Prostate gland (tissue), 2 donors: Measurements from ENCODE around the gene LDLRAD4. TPM values are rescaled to one million over a fixed set of nuclear protein-coding genes. Genes with fewer than 3 reads are reported as not detected.

Experiments
- DNase-seq: peaks from one replicate; pipeline ENCODE4 v3.0.0-alpha.2; 2019; ENCODE audit warnings: low spot score
- H3K27ac ChIP-seq, 2 donors: fragments of 200-600 bp; sonication (generic); 2 replicates each; pipeline ENCODE4 v1.5.1; 2017 to 2019
- H3K27me3 ChIP-seq: fragments of 200-600 bp; sonication (generic); replicated peaks from 2 replicates; pipeline ENCODE4 v1.5.1; 2019; ENCODE audit not compliant: insufficient read depth
- H3K36me3 ChIP-seq, 2 donors: fragments of 200-600 bp; sonication (generic); 1 replicate in 1 of 2; 2 replicates in 1 of 2; pipeline versions ENCODE4 v1.5.1 to v1.8.1; 2017 to 2019
- H3K4me1 ChIP-seq: fragments of 200-600 bp; sonication (generic); replicated peaks from 2 replicates; pipeline ENCODE4 v1.5.1; 2019
- H3K4me3 ChIP-seq, 2 donors: fragments of 200-600 bp; sonication (generic); 2 replicates each; pipeline ENCODE4 v1.5.1; 2017 to 2019
- H3K9me3 ChIP-seq: fragments of 200-600 bp; sonication (generic); 2 replicates; pipeline ENCODE4 v1.5.1; 2017
- POLR2A ChIP-seq: fragments of 450-650 bp; IDR thresholded peaks from one replicate; pipeline ENCODE4 v1.6.1; 2016; ENCODE audit warnings: antibody characterized with exemption, mild to moderate bottlenecking
- POLR2AphosphoS5 ChIP-seq: sonication (generic); formaldehyde crosslinking; IDR thresholded peaks from one replicate; pipeline ENCODE4 v1.6.1; 2017; ENCODE audit warnings: antibody characterized with exemption
- WGBS: methylation state at CpG from one replicate; pipeline ENCODE4 v1.1.5; 2018; 5-methylcytosine and 5-hydroxymethylcytosine counted together
- intact Hi-C: fragments of 100-400 bp; cut with DNase I; formaldehyde crosslinking; loops from one replicate; pipeline ENCODE4 v1.14.2; 2022
- total RNA-seq, 2 donors: library from RNA; depleted of rRNA; stranded (reverse); fragments of >200 nt; gene quantifications; one replicate each; pipeline ENCODE4 v1.1.0, GENCODE V29; 2016
- TF ChIP-seq, protein P1 (sequence below), 4 experiments: fragments of 200-600 bp in 2 of 4; fragments of 450-650 bp in 2 of 4; sonication (generic) in 2 of 4; IDR thresholded peaks; 1 replicate in 3 of 4; 2 replicates in 1 of 4; pipeline ENCODE4 v1.5.1; 2016 to 2019; ENCODE audit warnings: antibody characterized with exemption in 4 of 4, mild to moderate bottlenecking in 2 of 4, moderate library complexity in 2 of 4

The LDLRAD4 gene
- total RNA-seq, 2 donors from 2014 or later = 59.9 to 107 TPM

DNA sequence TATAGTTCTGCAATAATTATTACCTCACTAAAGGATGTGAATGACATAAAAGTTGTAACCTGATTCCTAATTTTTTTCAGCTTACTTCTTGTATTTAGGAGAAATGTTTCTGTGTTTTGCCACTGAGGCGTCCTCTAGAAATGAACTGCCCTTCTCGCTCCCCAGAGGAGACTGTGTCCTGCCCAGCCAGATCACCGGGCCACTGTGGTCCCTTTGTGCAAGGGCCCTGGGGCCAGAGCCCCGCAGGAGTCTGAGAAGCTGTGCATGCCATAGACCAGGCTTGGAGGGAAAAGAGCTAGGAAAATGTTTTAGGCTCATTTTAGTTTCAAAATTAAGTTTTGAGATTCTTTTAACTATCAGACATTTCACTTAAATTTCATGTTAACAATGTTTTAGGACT, 31.1 kb upstream of the LDLRAD4 start:
- intact Hi-C loops = no loop called here
- no peaks in the 10 kb centered on the region for H3K36me3 ChIP-seq
- H3K9me3 ChIP-seq = no peaks in the 10 kb centered on the region
- 78% methylated on average over 4 of the region's 4 CpGs for WGBS
- DNase-seq = no peak
- TF ChIP-seq POLR2AphosphoS5 (no peak), POLR2A (no peak)
- TF ChIP-seq, protein P1, sequence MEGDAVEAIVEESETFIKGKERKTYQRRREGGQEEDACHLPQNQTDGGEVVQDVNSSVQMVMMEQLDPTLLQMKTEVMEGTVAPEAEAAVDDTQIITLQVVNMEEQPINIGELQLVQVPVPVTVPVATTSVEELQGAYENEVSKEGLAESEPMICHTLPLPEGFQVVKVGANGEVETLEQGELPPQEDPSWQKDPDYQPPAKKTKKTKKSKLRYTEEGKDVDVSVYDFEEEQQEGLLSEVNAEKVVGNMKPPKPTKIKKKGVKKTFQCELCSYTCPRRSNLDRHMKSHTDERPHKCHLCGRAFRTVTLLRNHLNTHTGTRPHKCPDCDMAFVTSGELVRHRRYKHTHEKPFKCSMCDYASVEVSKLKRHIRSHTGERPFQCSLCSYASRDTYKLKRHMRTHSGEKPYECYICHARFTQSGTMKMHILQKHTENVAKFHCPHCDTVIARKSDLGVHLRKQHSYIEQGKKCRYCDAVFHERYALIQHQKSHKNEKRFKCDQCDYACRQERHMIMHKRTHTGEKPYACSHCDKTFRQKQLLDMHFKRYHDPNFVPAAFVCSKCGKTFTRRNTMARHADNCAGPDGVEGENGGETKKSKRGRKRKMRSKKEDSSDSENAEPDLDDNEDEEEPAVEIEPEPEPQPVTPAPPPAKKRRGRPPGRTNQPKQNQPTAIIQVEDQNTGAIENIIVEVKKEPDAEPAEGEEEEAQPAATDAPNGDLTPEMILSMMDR (IDR thresholded peaks at IDR 0.05) = no peak
- H3K27ac ChIP-seq = no peak overlapping the region
- no peaks in the 10 kb centered on the region for H3K27me3 ChIP-seq
- H3K4me1 ChIP-seq = no peaks in the 10 kb centered on the region
- no peak overlapping the region for H3K4me3 ChIP-seq

DNA sequence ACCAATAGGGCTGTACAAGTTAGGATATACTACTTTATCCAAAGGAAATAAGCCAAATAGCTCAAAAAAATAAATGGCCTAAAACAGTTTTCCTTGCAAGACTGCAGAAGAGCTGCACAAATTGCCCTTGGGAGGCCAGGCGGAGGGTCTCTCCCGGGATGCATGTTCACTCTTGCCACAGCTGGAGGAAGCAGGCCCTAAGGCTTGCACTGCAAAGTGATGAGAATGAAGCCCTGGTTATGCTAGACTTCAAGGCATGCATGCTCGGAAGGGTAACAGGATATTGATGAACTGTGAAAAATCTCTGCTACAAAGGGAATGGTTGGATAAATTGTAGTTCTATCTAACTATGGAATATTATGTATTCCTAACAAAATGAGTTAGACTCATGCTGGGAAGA, 27.5 kb upstream of the LDLRAD4 start:
- Histone ChIP-seq H3K27ac (no peak overlapping the region), H3K27me3 (no peaks in the 10 kb centered on the region), H3K4me1 (no peaks in the 10 kb centered on the region), H3K4me3 (no peak overlapping the region), H3K36me3 (no peaks in the 10 kb centered on the region), H3K9me3 (no peaks in the 10 kb centered on the region)
- TF ChIP-seq POLR2AphosphoS5 = no peak
- no peak for DNase-seq
- intact Hi-C loops = no loop called here
- 62% methylated on average over 3 of the region's 3 CpGs for WGBS

DNA sequence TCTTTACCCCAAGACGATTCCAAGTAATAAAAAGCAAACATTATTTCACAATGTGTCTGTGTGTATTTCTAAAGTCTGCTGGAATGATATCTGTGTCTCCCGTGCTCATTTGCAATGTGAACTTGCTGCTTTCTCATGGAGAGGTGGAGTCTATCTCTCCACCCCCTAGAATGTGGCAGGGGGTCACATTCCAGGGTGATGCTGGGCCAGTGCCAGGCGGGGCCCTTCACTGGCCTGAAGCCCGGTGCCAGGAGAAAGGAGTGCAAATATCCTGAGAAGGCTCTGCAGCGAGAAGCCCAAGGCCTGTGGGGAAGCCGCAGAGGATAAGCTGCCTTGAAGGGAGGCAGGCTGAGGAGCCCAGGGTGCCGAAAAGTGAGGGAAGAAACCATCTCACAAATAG, 26.8 kb upstream of the LDLRAD4 start:
- intact Hi-C loops = no loop called here
- Histone ChIP-seq H3K27ac (no peak overlapping the region), H3K9me3 (no peaks in the 10 kb centered on the region), H3K4me1 (no peaks in the 10 kb centered on the region), H3K4me3 (no peak overlapping the region), H3K36me3 (no peaks in the 10 kb centered on the region), H3K27me3 (no peaks in the 10 kb centered on the region)
- 24% methylated on average over 7 of the region's 7 CpGs for WGBS
- TF ChIP-seq POLR2AphosphoS5 (no peak), POLR2A (no peak)
- DNase-seq = no peak

DNA sequence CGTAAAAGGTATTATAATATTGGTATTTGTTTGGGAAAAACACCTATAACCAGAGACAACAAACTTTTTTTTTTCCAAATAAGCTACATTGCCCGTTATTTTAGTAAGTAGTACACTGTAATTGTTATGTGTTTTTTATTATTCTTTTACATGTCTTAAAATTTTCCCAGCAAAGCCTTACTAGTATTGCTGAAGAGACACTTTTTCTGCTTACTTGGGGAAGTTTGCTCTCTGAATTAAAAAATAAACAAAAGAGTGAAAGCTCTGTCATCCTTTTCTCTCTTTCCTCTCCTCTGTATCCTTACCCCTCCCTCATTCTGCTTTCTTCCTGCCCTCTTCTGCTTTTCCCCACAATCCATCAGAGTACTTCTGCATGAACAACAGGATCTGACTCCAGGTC, 25.6 kb upstream of the LDLRAD4 start:
- DNase-seq = no peak
- no peak overlapping the region for H3K27ac ChIP-seq
- 88% methylated on average over 2 of the region's 2 CpGs for WGBS

DNA sequence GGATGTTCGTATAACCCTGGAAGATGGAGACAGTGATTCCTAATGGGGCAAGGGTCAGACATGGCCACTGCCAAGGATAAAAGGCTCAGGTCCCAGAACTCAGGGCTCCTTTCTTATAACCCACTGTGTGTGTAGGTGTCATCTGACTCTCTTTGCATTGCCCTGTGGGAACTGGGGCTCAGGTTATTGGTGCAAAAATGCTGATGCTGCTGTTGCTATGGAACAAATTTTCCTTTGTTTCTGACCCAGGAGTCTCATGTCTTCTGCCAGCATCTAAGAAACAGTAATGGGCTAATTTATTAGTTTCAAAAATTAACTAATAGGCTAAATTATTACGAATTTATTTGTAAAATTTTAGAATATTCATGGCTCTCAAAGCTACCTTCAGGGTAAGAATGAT, 24.3 kb upstream of the LDLRAD4 start:
- Histone ChIP-seq H3K36me3 (no peaks in the 10 kb centered on the region), H3K27me3 (no peaks in the 10 kb centered on the region), H3K4me1 (no peaks in the 10 kb centered on the region), H3K27ac (no peak overlapping the region), H3K4me3 (no peak overlapping the region), H3K9me3 (no peaks in the 10 kb centered on the region)
- no peak for DNase-seq
- WGBS = 85% methylated on average over 2 of the region's 2 CpGs
- TF ChIP-seq POLR2A = no peak
- intact Hi-C loops = no loop called here

More for the DNA sequence above, 25.6 kb upstream of the LDLRAD4 start:
- H3K27me3 ChIP-seq = no peaks in the 10 kb centered on the region
- intact Hi-C loops = no loop called here
- TF ChIP-seq POLR2A (no peak), POLR2AphosphoS5 (no peak)
- TF ChIP-seq, protein P1 (IDR thresholded peaks at IDR 0.05) = no peak
- H3K4me1 ChIP-seq = no peaks in the 10 kb centered on the region
- H3K36me3 ChIP-seq = no peaks in the 10 kb centered on the region
- no peak overlapping the region for H3K4me3 ChIP-seq
- H3K9me3 ChIP-seq = no peaks in the 10 kb centered on the region

DNA sequence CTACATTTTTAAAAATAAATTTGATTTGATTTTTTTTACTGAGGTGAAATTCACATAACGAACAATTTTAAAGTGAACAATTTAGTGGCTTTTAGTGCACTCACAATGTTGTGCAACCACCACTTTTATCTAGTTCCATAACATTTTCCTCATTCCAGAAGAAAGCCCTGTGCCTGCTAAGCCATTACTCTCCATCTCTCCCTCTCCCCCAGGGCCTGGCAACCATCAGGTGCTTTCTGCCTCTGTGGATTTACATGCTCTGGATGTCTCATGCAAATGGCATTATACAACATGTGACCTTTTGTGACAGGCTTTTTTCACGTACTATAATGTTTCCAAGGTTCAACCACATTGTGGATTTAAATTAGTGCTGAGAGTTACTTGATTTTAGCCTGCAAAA, 19.9 kb upstream of the LDLRAD4 start:
- Histone ChIP-seq H3K9me3 (no peaks in the 10 kb centered on the region), H3K4me1 (no peaks in the 10 kb centered on the region), H3K36me3 (no peaks in the 10 kb centered on the region), H3K4me3 (no peak overlapping the region), H3K27ac (no peak overlapping the region), H3K27me3 (no peaks in the 10 kb centered on the region)
- no peak for DNase-seq
- TF ChIP-seq, protein P1 (IDR thresholded peaks at IDR 0.05) = no peak
- no peak for TF ChIP-seq POLR2AphosphoS5
- TF ChIP-seq POLR2A = no peak
- 92% methylated on average over 2 of the region's 2 CpGs for WGBS
- intact Hi-C loops = no loop called here
